ENCODE results near the gene CEP250. TPM values are rescaled to one million over a fixed set of nuclear protein-coding genes. Genes with fewer than 3 reads are reported as not detected.

The CEP250 gene
- 10 to 100 TPM in 1 of 6 donors, 1 to 10 TPM in 4, not detected in 1; 3.4 to 20.5 (median 5.2) TPM for polyA plus RNA-seq (ENCODE audit: low read depth in 6 of 6)

DNA sequence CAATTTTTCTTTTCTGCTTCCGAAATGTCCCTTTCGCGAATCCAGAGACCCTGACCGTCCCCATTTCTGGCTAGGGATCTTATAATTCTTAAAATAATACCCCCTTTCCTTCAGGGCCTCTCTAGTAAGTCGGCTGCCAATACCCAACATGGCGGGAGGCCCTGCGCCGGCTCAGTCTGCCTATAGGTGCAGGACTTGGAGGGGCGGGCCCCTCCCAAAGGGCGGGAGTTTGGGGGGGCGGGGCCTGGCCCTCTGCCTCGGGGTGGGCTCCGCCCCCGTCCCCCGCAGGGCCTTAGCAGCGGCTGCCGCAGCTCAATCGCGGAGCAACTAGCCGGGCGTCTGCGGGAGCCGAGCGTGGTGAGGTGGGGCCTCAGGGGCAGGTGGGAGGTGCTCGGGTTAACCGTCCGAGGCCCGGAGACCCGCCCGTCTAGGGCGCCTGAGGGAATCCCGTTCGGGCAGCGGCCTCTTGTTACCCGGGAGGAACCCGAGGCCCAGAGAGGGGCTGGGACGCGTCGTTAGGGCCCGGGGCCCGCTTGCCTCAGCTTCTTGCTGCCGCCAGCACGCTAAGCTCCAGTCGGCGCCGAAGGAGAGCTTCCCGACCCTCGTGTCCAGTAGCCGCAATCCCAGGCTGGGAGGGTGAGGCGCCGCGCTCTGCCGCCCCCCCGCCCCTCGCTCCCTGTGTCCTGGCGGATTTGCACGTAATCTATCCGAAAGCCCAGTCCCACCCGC, at the start of gene CEP250:
TSS of gene CEP250 (plus strand) at position 718 of the 729 bp plus-strand sequence. CDS start 6,770 bp downstream, outside the sequence.
- Mint-ChIP-seq H3K9me3 (no peaks in the 10 kb centered on the region), H3K27ac (peak within 1 kb of the TSS; percentile 93 to 98 (median 98)), H3K36me3 (no peaks in the 10 kb centered on the region), H3K4me3 (peak within 1 kb of the TSS; percentile 84 to 98 (median 96)), H3K4me1 (peaks cover 0 to 18% (median 11%) of the 10 kb centered on the region in 3 donors), H3K27me3 (no peaks in the 10 kb centered on the region)
- DNase-seq, result peak; percentile 95
- ATAC-seq (ENCODE audit: low read depth in 2 of 2), result peak; percentile 93

GRCh38 chr20:35405775-35406174, 49.6 kb upstream of the CEP250 start:
- Mint-ChIP-seq H3K9me3 (peaks cover 4 to 15% (median 10%) of the 10 kb centered on the region in 7 donors), H3K36me3 (peaks cover 6 to 11% of the 10 kb centered on the region in 2 donors), H3K27me3 (no peaks in the 10 kb centered on the region), H3K4me3 (peak overlapping the region in 1 of 8 donors; percentile 64), H3K4me1 (peaks cover 10 to 34% (median 14%) of the 10 kb centered on the region in 3 donors), H3K27ac (no peak overlapping the region)
- DNase-seq (no peak), ATAC-seq (ENCODE audit: low read depth in 2 of 2) (no peak)

DNA sequence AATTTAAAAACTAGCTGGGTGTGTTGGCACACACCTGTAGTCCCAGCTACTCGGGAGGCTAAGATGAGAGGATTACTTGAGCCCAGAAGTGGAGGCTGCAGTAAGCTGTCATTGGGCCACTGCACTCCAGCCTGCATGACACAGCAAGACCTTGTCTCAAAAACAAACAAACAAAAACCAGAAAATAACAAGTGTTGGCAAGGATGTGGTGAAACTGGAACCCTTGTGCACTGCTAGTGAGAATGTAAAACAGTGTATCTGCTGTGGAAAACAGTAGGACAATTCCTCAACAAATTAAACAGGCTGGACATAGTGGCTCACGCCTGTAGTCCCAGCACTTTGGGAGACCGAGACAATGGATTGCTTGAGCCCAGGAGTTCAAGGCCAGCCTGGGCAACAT, 47.1 kb upstream of the CEP250 start:
- DNase-seq (no peak), ATAC-seq (ENCODE audit: low read depth in 2 of 2) (no peak)
- H3K36me3 Mint-ChIP-seq, result peaks cover 6 to 11% of the 10 kb centered on the region in 2 donors
- no peaks in the 10 kb centered on the region for H3K27me3 Mint-ChIP-seq
- H3K9me3 Mint-ChIP-seq, result peaks cover 4 to 15% (median 10%) of the 10 kb centered on the region in 7 donors
- peaks cover 25 to 48% (median 27%) of the 10 kb centered on the region in 3 donors for H3K4me1 Mint-ChIP-seq
- H3K27ac Mint-ChIP-seq, result peak overlapping the region in 1 of 6 donors; percentile 24
- H3K4me3 Mint-ChIP-seq, result peak overlapping the region in 1 of 8 donors; percentile 54

GRCh38 chr20:35409542-35409941, 45.9 kb upstream of the CEP250 start:
- DNase-seq, result no peak
- peaks cover 4 to 15% (median 10%) of the 10 kb centered on the region in 7 donors for H3K9me3 Mint-ChIP-seq
- peak overlapping the region in 2 of 8 donors; percentile 27 to 41 for H3K4me3 Mint-ChIP-seq
- H3K27ac Mint-ChIP-seq, result no peak overlapping the region
- no peak for ATAC-seq (ENCODE audit: low read depth in 2 of 2)
- H3K27me3 Mint-ChIP-seq, result no peaks in the 10 kb centered on the region
- peaks cover 24 to 40% (median 27%) of the 10 kb centered on the region in 3 donors for H3K4me1 Mint-ChIP-seq
- peaks cover 6 to 11% of the 10 kb centered on the region in 2 donors for H3K36me3 Mint-ChIP-seq

DNA sequence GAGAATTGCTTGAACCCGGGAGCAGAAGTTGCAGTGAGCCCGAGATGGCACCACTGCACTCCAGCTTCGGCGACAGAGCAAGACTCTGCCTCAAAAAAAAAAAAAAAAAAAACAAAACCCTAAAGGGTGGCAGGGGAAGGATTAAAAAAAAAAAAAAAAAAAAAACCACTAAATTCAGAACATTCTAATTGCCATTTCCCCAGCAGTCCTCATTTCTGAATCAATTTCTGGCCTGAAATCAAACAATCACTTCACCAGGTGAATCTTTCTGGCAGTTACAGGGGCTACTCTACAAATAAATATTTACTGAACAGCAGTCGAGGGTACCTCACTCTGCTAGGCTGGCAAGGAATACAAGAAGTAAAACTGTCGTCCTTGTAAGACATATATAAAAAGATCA, 44.8 kb upstream of the CEP250 start:
- Mint-ChIP-seq H3K36me3 (peaks cover 6 to 9% of the 10 kb centered on the region in 2 donors), H3K4me1 (peaks cover 16 to 29% (median 19%) of the 10 kb centered on the region in 3 donors), H3K27me3 (peaks cover 0 to 7% (median 2%) of the 10 kb centered on the region in 3 donors), H3K9me3 (peaks cover 4 to 9% (median 5%) of the 10 kb centered on the region in 7 donors), H3K27ac (peak overlapping the region in 1 of 6 donors; percentile 70), H3K4me3 (peak overlapping the region; percentile 92 to 99 (median 98))
- ATAC-seq (ENCODE audit: low read depth in 2 of 2), result no peak
- no peak for DNase-seq

DNA sequence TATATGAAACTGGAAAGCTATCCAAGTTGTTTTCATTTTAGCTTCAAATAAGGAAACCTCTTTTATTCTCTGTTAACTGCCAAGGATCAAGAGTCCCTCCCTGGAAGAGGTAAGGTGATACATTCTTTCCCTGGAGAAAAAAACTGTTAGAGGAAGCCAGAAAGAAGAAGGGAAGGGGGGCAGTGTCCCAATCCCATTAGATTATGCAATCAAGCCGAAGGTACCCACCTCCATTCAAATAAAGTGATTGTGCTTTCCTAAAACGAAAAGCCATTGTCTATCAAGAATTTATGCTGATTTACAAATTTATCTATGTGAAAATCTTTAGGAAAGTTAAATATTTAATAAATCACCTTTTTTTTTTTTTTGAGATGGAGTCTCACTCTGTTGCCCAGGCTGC, 34.1 kb upstream of the CEP250 start:
- Mint-ChIP-seq H3K36me3 (no peaks in the 10 kb centered on the region), H3K27me3 (peaks cover 16 to 44% (median 32%) of the 10 kb centered on the region in 3 donors), H3K27ac (no peak overlapping the region), H3K4me1 (no peaks in the 10 kb centered on the region), H3K4me3 (no peak overlapping the region), H3K9me3 (no peaks in the 10 kb centered on the region)
- ATAC-seq (ENCODE audit: low read depth in 2 of 2) (no peak), DNase-seq (no peak)

DNA sequence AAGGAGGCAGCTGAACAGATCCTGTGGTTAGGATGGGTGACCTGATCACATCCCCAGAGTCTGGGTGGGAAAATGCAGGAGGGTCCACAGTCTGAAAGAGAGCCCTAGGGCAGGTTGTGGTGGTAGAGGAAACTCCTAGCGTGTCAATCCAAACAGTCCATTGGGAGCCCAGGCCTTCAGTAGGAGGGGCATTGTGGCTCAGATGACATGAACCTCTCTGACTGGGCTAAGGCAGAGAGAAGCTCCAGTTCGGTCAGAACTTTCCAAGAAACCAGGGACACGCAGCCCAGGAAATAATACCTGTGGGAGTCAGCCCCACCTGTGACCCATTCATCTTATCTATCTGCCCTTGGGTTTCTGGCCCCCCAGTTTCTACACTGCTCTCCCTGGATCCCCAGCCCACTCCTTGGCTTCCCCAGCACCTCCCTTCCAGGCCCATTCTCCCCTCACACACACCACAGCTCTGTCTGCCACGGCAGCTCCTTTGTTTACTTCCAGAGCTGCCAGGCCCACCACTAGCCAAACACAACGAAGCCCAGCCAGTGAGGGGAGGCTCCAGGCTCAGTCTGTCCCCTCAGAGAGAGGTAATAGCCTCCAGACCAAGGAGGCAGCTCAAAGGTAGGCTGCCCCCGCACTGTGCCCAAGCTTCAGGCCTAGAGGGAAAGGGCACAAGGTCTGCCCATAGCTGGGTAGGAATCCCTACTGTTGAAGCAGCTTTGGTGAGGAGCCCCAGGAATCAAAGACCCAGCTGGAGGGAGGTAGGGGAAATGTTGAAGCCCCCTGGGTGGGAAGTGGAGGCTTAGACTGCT, 23.6 kb upstream of the CEP250 start:
- H3K27me3 Mint-ChIP-seq, result peaks cover 0 to 6% (median 0%) of the 10 kb centered on the region in 3 donors
- no peaks in the 10 kb centered on the region for H3K36me3 Mint-ChIP-seq
- H3K27ac Mint-ChIP-seq, result peak overlapping the region in 1 of 6 donors; percentile 75
- H3K9me3 Mint-ChIP-seq, result no peaks in the 10 kb centered on the region
- H3K4me3 Mint-ChIP-seq, result no peak overlapping the region
- H3K4me1 Mint-ChIP-seq, result no peaks in the 10 kb centered on the region
- ATAC-seq (ENCODE audit: low read depth in 2 of 2) (no peak), DNase-seq (no peak)

GRCh38 chr20:35432430-35432735, 23.0 kb upstream of the CEP250 start:
- Mint-ChIP-seq H3K4me3 (no peak overlapping the region), H3K4me1 (no peaks in the 10 kb centered on the region), H3K27ac (peak overlapping the region in 1 of 6 donors; percentile 59), H3K9me3 (no peaks in the 10 kb centered on the region), H3K27me3 (peaks cover 0 to 6% (median 0%) of the 10 kb centered on the region in 3 donors), H3K36me3 (no peaks in the 10 kb centered on the region)
- ATAC-seq (ENCODE audit: low read depth in 2 of 2) (no peak), DNase-seq (no peak)

DNA sequence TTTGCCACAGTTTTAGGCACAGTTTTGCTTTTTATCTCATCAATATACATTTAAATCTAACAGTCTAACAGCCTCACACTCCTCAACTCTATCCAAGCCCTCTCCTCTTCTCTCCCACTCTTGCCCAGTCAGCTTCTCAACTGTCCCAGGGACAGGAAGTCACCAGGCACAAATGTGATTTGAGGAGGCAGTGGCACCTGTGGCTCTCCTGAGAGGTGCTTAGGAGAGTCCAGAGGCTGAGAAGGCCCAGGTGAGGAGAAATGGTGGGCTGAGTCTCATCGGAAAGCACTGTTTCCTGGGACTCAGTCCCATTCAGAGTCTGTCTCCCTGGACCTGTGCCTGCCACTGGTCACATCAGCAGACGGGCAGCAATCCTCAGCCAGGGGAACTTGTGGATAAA, 22.1 kb upstream of the CEP250 start:
- DNase-seq (no peak), ATAC-seq (ENCODE audit: low read depth in 2 of 2) (no peak)
- peak overlapping the region in 1 of 8 donors; percentile 32 for H3K4me3 Mint-ChIP-seq
- H3K4me1 Mint-ChIP-seq, result peaks cover 0 to under 1% (median 0%) of the 10 kb centered on the region in 3 donors
- H3K9me3 Mint-ChIP-seq, result no peaks in the 10 kb centered on the region
- H3K27me3 Mint-ChIP-seq, result peaks cover 0 to 6% (median 0%) of the 10 kb centered on the region in 3 donors
- no peaks in the 10 kb centered on the region for H3K36me3 Mint-ChIP-seq
- no peak overlapping the region for H3K27ac Mint-ChIP-seq

DNA sequence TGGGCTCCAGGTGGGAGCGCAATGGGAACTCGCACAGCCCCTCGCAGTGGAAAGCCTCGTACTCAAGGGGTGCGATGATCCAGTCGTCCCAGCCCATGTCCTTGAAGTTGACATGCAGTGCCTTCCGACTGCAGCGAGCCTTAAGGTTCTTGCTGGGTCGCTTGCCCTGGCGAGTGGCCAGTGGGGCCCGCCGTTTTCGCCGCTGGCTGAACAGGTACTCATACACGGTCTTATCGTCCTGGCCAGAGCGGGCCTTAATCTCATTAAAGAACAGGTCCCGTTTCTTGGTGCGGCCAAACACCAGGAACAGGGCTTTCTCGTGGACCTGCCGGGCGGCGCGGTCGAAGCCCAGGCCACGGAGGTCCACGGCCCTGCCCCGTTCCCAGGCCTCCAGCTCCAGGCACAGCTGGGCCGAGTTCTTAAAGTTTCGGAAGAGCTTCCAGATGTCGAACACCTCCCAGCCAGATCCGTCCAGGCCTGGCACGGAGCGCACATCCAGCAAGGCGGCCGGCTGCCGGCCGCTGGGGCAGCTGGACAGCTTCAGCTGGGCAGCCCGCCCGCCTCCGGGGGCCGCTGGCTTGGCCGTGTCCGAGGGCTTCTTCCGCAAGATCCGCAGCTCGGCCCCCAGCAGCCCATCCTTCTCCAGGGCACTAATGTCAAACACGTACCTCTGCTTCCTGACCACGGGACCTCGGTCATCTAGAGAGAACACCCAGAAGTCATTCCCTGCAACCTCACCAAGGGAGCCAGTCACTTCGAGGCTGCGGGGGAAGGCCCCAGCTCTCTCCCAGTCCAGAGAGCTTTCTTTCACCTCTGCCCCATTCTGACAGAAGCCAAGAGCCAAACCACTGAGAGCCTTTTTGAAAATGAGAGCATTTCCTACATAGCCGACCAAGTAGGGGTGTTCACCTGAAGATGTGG, 21.1 kb upstream of the CEP250 start:
- peaks cover 0 to 1% (median 0%) of the 10 kb centered on the region in 3 donors for H3K27me3 Mint-ChIP-seq
- DNase-seq, result no peak
- H3K4me1 Mint-ChIP-seq, result peaks cover 0 to 10% (median under 1%) of the 10 kb centered on the region in 3 donors
- no peak overlapping the region for H3K27ac Mint-ChIP-seq
- no peak for ATAC-seq (ENCODE audit: low read depth in 2 of 2)
- no peaks in the 10 kb centered on the region for H3K36me3 Mint-ChIP-seq
- H3K9me3 Mint-ChIP-seq, result no peaks in the 10 kb centered on the region
- H3K4me3 Mint-ChIP-seq, result no peak overlapping the region

GRCh38 chr20:35436177-35436573, 19.2 kb upstream of the CEP250 start:
- H3K36me3 Mint-ChIP-seq, result no peaks in the 10 kb centered on the region
- peaks cover 4 to 13% (median 11%) of the 10 kb centered on the region in 3 donors for H3K27me3 Mint-ChIP-seq
- no peak for DNase-seq
- no peak overlapping the region for H3K27ac Mint-ChIP-seq
- no peaks in the 10 kb centered on the region for H3K9me3 Mint-ChIP-seq
- no peak overlapping the region for H3K4me3 Mint-ChIP-seq
- no peak for ATAC-seq (ENCODE audit: low read depth in 2 of 2)
- peaks cover 0 to 13% (median 5%) of the 10 kb centered on the region in 3 donors for H3K4me1 Mint-ChIP-seq

DNA sequence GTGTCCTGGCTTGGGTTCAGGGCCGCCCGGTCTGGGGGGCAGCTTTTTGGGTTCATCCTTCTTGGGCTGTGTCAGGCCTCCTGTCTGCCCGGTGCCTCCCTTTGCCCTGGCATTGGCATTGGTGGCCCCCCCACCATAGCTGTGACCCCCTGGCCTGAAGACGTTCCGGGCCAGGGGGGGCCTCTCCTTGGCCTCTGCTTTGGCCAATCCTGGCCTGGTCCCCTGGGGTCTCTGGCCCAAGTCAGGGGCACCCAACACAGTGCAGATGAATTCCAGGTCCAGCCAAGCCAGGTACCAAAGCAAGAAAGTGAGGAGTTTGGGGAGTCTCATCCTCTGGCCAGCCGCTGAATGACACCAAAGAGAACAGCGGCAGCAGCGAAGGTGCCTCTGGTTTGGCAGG, 17.8 kb upstream of the CEP250 start:
- no peak for ATAC-seq (ENCODE audit: low read depth in 2 of 2)
- no peak overlapping the region for H3K27ac Mint-ChIP-seq

DNA sequence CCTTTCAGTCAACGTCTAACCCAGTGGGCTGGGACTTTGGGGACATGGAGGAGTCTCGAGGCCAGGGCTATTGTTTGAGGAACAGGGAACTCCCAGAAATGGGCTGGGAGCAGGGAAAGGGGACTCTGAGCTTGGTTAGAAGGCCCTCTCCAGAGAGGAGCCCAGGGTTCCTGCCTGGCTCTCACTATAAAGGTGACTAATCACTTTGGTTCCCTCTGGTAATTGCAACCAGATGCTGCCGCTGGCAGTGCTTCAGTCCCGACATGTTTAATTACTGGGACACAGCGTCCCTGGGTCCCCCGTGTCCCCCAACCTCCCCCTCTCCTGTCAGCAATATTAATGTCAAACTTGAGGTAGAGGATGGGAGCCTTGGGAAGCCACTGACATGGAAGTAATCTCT, 12.4 kb upstream of the CEP250 start:
- Mint-ChIP-seq H3K4me1 (peaks cover 4 to 17% (median 11%) of the 10 kb centered on the region in 3 donors), H3K27ac (no peak overlapping the region), H3K27me3 (peaks cover 10 to 22% (median 16%) of the 10 kb centered on the region in 3 donors), H3K4me3 (no peak overlapping the region), H3K9me3 (no peaks in the 10 kb centered on the region), H3K36me3 (no peaks in the 10 kb centered on the region)
- no peak for DNase-seq
- no peak for ATAC-seq (ENCODE audit: low read depth in 2 of 2)

More for the DNA sequence above, 17.8 kb upstream of the CEP250 start:
- DNase-seq, result no peak
- Mint-ChIP-seq H3K9me3 (no peaks in the 10 kb centered on the region), H3K4me1 (peaks cover 0 to 13% (median 5%) of the 10 kb centered on the region in 3 donors), H3K36me3 (no peaks in the 10 kb centered on the region), H3K27me3 (peaks cover 4 to 13% (median 11%) of the 10 kb centered on the region in 3 donors), H3K4me3 (no peak overlapping the region)

Data from naive B cell (primary cell).